ENCODE data around the gene IGDCC3.

DNA sequence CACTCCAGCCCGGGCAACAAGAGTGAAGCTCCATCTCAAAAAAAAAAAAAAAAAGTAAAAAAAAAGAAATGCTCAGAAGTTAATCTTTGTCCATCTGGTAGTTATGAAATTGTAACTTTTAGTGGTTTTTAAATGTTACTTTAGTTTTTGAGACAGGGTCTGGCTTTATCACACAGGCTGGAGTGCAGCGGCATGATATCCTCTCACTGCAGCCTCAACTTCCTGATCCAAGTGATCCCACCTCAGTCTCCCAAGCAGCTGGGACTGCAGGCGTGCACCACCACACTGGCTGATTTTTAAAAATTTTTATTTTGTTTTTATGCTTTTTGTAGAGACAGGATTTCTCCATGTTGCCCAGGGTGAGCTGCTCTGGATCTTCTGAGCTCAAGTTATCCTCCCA, 72.0 kb downstream of the IGDCC3 start:
- TF ChIP-seq CTCF (IDR thresholded peaks at IDR 0.05) (no peak), POLR2A (IDR thresholded peaks at IDR 0.05) (no peak)

All from uterus (tissue), 2 donors.